ENCODE data around the gene KIT.
"Not testable (repeated sequence)": the region's sequence is repeated elsewhere in the genome, so short reads cannot be mapped to it uniquely, and the experiment has no call there.

DNA sequence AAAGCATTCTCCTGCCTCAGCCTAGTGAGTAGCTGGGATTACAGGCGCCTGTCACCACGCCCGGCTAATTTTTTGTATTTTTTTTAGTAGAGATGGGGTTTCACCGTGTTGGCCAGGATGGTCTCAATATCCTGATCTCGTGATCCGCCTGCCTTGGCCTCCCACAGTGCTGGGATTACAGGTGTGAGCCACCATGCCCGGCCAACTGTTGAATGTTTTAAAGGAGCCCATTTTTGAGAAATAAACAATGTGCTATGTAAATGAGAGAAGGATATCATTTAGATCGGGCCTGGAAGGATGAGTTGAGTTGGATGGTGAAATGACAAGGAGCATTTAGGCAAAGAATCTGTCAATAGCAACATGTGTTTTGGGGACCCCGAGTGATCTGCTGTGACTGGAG, 16.7 kb upstream of the KIT start:
- TF ChIP-seq, protein P1, sequence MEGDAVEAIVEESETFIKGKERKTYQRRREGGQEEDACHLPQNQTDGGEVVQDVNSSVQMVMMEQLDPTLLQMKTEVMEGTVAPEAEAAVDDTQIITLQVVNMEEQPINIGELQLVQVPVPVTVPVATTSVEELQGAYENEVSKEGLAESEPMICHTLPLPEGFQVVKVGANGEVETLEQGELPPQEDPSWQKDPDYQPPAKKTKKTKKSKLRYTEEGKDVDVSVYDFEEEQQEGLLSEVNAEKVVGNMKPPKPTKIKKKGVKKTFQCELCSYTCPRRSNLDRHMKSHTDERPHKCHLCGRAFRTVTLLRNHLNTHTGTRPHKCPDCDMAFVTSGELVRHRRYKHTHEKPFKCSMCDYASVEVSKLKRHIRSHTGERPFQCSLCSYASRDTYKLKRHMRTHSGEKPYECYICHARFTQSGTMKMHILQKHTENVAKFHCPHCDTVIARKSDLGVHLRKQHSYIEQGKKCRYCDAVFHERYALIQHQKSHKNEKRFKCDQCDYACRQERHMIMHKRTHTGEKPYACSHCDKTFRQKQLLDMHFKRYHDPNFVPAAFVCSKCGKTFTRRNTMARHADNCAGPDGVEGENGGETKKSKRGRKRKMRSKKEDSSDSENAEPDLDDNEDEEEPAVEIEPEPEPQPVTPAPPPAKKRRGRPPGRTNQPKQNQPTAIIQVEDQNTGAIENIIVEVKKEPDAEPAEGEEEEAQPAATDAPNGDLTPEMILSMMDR (IDR thresholded peaks at IDR 0.05) = not testable (repeated sequence)
- TF ChIP-seq POLR2AphosphoS5 (IDR thresholded peaks at IDR 0.05) = not testable (repeated sequence)
